Smooth muscle cell (in vitro differentiated cells): ENCODE results near the gene NGLY1. TPM values are rescaled to one million over a fixed set of nuclear protein-coding genes. Genes with fewer than 3 reads are reported as not detected.

ENCODE experiments used
- DNase-seq: peaks from one replicate; lab custom pipeline; 2025; ENCODE audit not compliant: unreplicated experiment; lab: John Stamatoyannopoulos, UW
- H2AFZ ChIP-seq: fragments of 200-600 bp; sonication (generic); 2 replicates; pipeline ENCODE4 v1.6.0; 2016; ENCODE audit warnings: antibody characterized with exemption, low read depth, mild to moderate bottlenecking
- H3F3A ChIP-seq: fragments of 200-600 bp; sonication (generic); 2 replicates; pipeline ENCODE4 v1.6.0; 2017; ENCODE audit warnings: antibody characterized with exemption, low read depth
- H3K27ac ChIP-seq: fragments of 200-600 bp; sonication (generic); 2 replicates; pipeline ENCODE4 v1.5.1; 2016; ENCODE audit warnings: low read depth, mild to moderate bottlenecking
- H3K27me3 ChIP-seq: fragments of 200-600 bp; sonication (generic); 2 replicates; pipeline ENCODE4 v1.6.1; 2016; ENCODE audit warnings: low read depth, mild to moderate bottlenecking
- H3K36me3 ChIP-seq: fragments of 200-600 bp; sonication (generic); 2 replicates; pipeline ENCODE4 v1.5.1; 2016; ENCODE audit warnings: low read depth
- H3K4me1 ChIP-seq: fragments of 200-600 bp; sonication (generic); 2 replicates; pipeline ENCODE4 v1.5.1; 2016; ENCODE audit warnings: low read depth
- H3K4me2 ChIP-seq: fragments of 200-600 bp; sonication (generic); 2 replicates; pipeline ENCODE4 v1.6.0; 2016; ENCODE audit warnings: mild to moderate bottlenecking
- H3K4me3 ChIP-seq: fragments of 200-600 bp; sonication (generic); 2 replicates; pipeline ENCODE4 v1.5.1; 2016; ENCODE audit warnings: mild to moderate bottlenecking
- H3K79me2 ChIP-seq: fragments of 200-600 bp; sonication (generic); 2 replicates; pipeline ENCODE4 v1.6.0; 2016; ENCODE audit warnings: low read depth, mild to moderate bottlenecking
- H3K9ac ChIP-seq: fragments of 200-600 bp; sonication (generic); 2 replicates; pipeline ENCODE4 v1.6.0; 2016; ENCODE audit warnings: low read depth
- H3K9me3 ChIP-seq: fragments of 200-600 bp; sonication (generic); replicated peaks from 2 replicates; pipeline ENCODE4 v1.5.1; 2016; ENCODE audit warnings: low read depth
- H4K20me1 ChIP-seq: fragments of 200-600 bp; sonication (generic); 2 replicates; pipeline ENCODE4 v1.6.0; 2016; ENCODE audit warnings: low read depth
- WGBS: methylation state at CpG from one replicate; pipeline ENCODE4 v1.1.7; 2016; ENCODE audit warnings: low lambda C conversion rate; 5-methylcytosine and 5-hydroxymethylcytosine counted together
- polyA plus RNA-seq: library from polyadenylated mRNA; unstranded; fragments of >200 nt; fragmentation: Nextera tagmentation; extraction: Ambion mirVana; gene quantifications from 2 replicates; pipeline ENCODE4 v1.2.1, GENCODE V29; 2016
- total RNA-seq: library from RNA; depleted of rRNA; stranded (reverse); fragments of >200 nt; gene quantifications from 2 replicates; pipeline ENCODE4 v1.2.3, GENCODE V29; 2014
- TF ChIP-seq, protein P1 (sequence below): fragments of 200-600 bp; sonication (generic); IDR thresholded peaks from 2 replicates; pipeline ENCODE4 v1.5.1; 2017; ENCODE audit warnings: borderline replicate concordance, mild to moderate bottlenecking, antibody characterized with exemption; ENCODE audit not compliant: insufficient read depth, poor library complexity, severe bottlenecking

Gene NGLY1
- total and polyA plus RNA-seq, 2 experiments from 2014 or later, result 29.0 to 35.8 TPM

GRCh38 chr3:25728101-25728500, 55.1 kb downstream of the NGLY1 start:
- Histone ChIP-seq H3K36me3 (no peaks in the 10 kb centered on the region), H3K9me3 (no peaks in the 10 kb centered on the region), H3K4me3 (no peak overlapping the region), H3K27me3 (no peaks in the 10 kb centered on the region), H4K20me1 (no peaks in the 10 kb centered on the region), H3K9ac (no peak overlapping the region), H2AFZ (no peak overlapping the region), H3K79me2 (no peaks in the 10 kb centered on the region), H3K27ac (no peak overlapping the region), H3K4me1 (no peaks in the 10 kb centered on the region), H3K4me2 (no peak overlapping the region), H3F3A (no peaks in the 10 kb centered on the region)
- no peak for DNase-seq
- TF ChIP-seq, protein P1, sequence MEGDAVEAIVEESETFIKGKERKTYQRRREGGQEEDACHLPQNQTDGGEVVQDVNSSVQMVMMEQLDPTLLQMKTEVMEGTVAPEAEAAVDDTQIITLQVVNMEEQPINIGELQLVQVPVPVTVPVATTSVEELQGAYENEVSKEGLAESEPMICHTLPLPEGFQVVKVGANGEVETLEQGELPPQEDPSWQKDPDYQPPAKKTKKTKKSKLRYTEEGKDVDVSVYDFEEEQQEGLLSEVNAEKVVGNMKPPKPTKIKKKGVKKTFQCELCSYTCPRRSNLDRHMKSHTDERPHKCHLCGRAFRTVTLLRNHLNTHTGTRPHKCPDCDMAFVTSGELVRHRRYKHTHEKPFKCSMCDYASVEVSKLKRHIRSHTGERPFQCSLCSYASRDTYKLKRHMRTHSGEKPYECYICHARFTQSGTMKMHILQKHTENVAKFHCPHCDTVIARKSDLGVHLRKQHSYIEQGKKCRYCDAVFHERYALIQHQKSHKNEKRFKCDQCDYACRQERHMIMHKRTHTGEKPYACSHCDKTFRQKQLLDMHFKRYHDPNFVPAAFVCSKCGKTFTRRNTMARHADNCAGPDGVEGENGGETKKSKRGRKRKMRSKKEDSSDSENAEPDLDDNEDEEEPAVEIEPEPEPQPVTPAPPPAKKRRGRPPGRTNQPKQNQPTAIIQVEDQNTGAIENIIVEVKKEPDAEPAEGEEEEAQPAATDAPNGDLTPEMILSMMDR, result no peak

DNA sequence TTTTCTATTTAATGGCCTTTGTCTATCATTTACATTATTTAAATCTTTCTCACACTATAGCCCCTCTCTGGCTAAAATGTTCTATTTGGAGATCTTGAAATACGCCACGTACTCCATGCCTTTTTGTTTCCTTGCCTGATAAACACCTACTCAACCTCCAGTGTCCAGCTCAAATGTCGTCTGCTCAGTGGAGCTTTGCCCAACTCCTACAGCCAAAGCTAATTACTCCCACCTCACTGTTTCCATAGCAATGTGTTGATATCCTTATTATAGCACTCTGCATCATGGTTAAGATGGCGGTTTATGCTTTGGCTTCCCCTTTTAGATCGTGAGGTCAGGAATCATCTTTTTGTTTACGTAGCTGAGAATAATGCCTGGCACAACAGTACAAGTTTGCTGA, 55.9 kb downstream of the NGLY1 start:
- Histone ChIP-seq H3K4me1 (no peaks in the 10 kb centered on the region), H2AFZ (no peak overlapping the region), H3K27me3 (no peaks in the 10 kb centered on the region), H3K79me2 (no peaks in the 10 kb centered on the region), H3K27ac (no peak overlapping the region), H3K9ac (no peak overlapping the region), H3K36me3 (no peaks in the 10 kb centered on the region), H3K9me3 (no peaks in the 10 kb centered on the region), H3K4me3 (no peak overlapping the region), H4K20me1 (no peaks in the 10 kb centered on the region), H3K4me2 (no peak overlapping the region), H3F3A (no peaks in the 10 kb centered on the region)
- WGBS, result 90% methylated on average over 6 of the region's 6 CpGs
- DNase-seq, result no peak
- TF ChIP-seq, protein P1, result no peak

DNA sequence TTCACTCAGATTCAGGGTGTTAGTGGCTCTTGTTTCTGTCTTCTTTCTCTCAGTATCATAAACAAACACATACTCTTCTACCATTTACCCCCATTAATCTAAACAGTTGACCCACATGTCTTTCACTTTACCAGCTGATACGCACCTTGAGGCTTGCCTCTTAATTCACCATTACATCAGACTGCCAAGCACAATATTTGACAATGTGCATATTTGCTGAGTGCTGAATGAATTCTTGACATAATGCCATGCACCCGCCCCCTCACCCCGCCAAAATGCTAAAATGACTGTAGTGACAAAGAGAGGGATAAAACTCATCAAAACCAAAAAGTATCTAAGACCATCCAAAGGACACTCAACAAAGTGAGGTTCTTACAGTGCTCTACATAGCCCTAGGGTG, 57.4 kb downstream of the NGLY1 start:
- Histone ChIP-seq H3K4me3 (no peak overlapping the region), H3K4me2 (no peak overlapping the region), H3K4me1 (no peaks in the 10 kb centered on the region), H2AFZ (no peak overlapping the region), H3K27me3 (no peaks in the 10 kb centered on the region), H3K79me2 (no peaks in the 10 kb centered on the region), H3K36me3 (no peaks in the 10 kb centered on the region), H3K9me3 (no peaks in the 10 kb centered on the region), H3K9ac (no peak overlapping the region), H3K27ac (peak overlapping the region; percentile 78), H3F3A (no peaks in the 10 kb centered on the region), H4K20me1 (no peaks in the 10 kb centered on the region)
- TF ChIP-seq, protein P1, result no peak
- WGBS, result 90% methylated on average over 3 of the region's 3 CpGs
- DNase-seq, result no peak

- H2AFZ ChIP-seq, result no peak overlapping the region
- H3K9ac ChIP-seq, result no peak overlapping the region
- no peaks in the 10 kb centered on the region for H3K9me3 ChIP-seq
- no peaks in the 10 kb centered on the region for H3K27me3 ChIP-seq
- H3F3A ChIP-seq, result no peaks in the 10 kb centered on the region
- TF ChIP-seq, protein P1, result no peak
- WGBS, result 85% methylated on average over 2 of the region's 2 CpGs
- no peak for DNase-seq
- H3K36me3 ChIP-seq, result no peaks in the 10 kb centered on the region
- H3K27ac ChIP-seq, result peak overlapping the region; percentile 78
- H3K4me1 ChIP-seq, result no peaks in the 10 kb centered on the region
- H4K20me1 ChIP-seq, result no peaks in the 10 kb centered on the region
- H3K4me2 ChIP-seq, result no peak overlapping the region
- no peak overlapping the region for H3K4me3 ChIP-seq
- H3K79me2 ChIP-seq, result no peaks in the 10 kb centered on the region
Measured at GRCh38 chr3:25724948-25725645, 58.1 kb downstream of the NGLY1 start.
